Epithelial cell of esophagus (primary cell): ENCODE data around the gene LVRN.

ENCODE experiments used
- DNase-seq: peaks from one replicate; pipeline ENCODE4 v3.0.0; 2010; ENCODE audit warnings: low read depth
- H3K4me3 ChIP-seq: 2 replicates; pipeline ENCODE4 v1.5.1; 2011; ENCODE audit warnings: mild to moderate bottlenecking, low read length, control low read depth
- TF ChIP-seq, protein P1 (sequence below): IDR thresholded peaks from 2 replicates; pipeline ENCODE4 v1.5.1; 2011; ENCODE audit warnings: low read depth, mild to moderate bottlenecking, low read length, control low read depth, inconsistent platforms; ENCODE audit not compliant: insufficient read depth; ENCODE audit errors: missing control alignments

LVRN gene

GRCh38 chr5:115936031-115936430 is 26.2 kb upstream of the LVRN start:
- H3K4me3 ChIP-seq, result no peak overlapping the region
- TF ChIP-seq, protein P1, sequence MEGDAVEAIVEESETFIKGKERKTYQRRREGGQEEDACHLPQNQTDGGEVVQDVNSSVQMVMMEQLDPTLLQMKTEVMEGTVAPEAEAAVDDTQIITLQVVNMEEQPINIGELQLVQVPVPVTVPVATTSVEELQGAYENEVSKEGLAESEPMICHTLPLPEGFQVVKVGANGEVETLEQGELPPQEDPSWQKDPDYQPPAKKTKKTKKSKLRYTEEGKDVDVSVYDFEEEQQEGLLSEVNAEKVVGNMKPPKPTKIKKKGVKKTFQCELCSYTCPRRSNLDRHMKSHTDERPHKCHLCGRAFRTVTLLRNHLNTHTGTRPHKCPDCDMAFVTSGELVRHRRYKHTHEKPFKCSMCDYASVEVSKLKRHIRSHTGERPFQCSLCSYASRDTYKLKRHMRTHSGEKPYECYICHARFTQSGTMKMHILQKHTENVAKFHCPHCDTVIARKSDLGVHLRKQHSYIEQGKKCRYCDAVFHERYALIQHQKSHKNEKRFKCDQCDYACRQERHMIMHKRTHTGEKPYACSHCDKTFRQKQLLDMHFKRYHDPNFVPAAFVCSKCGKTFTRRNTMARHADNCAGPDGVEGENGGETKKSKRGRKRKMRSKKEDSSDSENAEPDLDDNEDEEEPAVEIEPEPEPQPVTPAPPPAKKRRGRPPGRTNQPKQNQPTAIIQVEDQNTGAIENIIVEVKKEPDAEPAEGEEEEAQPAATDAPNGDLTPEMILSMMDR, result no peak
- no peak for DNase-seq

- DNase-seq, result no peak
- TF ChIP-seq, protein P1, result no peak
- H3K4me3 ChIP-seq, result no peak overlapping the region
Observed at GRCh38 chr5:115939059-115939458, 23.2 kb upstream of the LVRN start.

DNA sequence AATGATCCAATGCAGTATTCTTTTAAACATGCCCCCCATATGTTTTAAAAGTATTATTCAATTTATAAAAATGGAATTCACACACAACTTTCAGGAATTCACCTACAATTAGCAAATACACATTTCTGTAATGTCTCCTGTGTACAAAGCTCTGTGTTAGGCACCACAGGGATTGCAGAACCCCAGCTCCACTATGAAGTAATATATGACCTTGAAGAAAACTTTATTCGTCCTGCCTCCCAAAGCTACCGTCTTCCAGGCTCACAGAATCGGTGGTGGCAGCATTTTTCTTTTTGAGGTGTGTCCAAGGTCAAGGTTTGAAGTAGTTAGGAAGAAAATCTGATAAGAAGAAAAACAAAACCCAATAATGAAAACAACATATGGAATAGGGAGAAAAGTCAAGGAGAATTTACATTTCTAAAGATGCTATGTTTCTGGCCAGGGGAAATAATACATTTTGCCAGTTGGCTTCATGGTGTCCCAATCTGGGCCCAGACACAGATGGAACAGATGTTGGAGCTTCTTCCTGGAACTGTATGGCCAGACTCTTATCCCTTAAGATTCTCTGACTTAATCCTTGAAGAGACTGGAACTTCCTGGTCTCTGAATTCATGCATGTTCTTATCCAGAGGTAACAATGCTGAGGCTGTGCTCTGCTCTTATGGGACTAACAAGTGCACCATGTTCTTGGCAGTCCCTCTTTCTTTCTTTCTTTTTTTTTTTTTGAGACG is 22.0 kb upstream of the LVRN start:
- H3K4me3 ChIP-seq, result no peak overlapping the region
- no peak for DNase-seq
- TF ChIP-seq, protein P1, result no peak

- H3K4me3 ChIP-seq, result no peak overlapping the region
- peak; percentile 86 for DNase-seq
- TF ChIP-seq, protein P1, result no peak
Observed at GRCh38 chr5:115941051-115941675, 21.1 kb upstream of the LVRN start.

DNA sequence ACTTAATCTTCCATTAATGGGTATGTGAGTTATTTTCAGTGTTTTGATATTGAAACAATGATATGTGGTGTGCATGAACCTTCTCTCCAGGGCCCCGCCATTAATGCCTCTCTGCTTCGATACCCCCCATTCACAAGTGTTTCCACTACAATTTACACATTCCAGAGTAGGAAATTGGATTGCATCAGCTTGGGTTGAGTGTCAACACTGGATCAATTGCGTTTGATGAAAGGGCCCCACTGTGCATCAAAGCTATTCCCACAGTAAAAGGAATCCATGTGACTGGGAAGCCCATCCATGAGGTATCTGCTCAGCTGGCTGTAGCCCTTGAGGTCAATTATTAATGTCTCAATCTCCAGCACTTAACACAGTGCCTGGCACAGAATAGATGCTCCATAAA is 17.8 kb upstream of the LVRN start:
- TF ChIP-seq, protein P1, result no peak
- no peak overlapping the region for H3K4me3 ChIP-seq
- DNase-seq, result no peak

- no peak overlapping the region for H3K4me3 ChIP-seq
- TF ChIP-seq, protein P1, result no peak
- DNase-seq, result peak; percentile 59
Observed at GRCh38 chr5:115946655-115947054, 15.6 kb upstream of the LVRN start.

DNA sequence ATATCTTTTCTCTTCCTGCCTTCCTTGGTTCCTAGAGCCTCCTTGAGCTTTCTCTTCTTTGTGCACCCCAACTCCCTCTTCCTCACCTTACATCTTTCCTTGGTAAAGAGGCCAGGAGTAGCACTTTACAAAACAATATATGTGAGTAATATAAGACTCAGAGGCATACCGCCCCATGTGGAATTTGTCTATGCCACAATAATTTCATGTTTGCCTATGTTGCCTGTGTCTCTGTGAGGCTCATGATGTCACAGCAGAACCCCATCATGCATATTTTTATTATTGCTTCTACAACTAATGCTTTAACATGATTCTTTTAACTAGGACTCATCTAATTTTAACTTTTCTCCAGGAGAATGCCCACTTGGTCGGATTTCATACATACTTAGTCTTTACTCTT is 15.0 kb upstream of the LVRN start:
- DNase-seq, result peak; percentile 35
- no peak overlapping the region for H3K4me3 ChIP-seq
- TF ChIP-seq, protein P1, result no peak
